ENCODE measurements around the gene LRRK1.

DNA sequence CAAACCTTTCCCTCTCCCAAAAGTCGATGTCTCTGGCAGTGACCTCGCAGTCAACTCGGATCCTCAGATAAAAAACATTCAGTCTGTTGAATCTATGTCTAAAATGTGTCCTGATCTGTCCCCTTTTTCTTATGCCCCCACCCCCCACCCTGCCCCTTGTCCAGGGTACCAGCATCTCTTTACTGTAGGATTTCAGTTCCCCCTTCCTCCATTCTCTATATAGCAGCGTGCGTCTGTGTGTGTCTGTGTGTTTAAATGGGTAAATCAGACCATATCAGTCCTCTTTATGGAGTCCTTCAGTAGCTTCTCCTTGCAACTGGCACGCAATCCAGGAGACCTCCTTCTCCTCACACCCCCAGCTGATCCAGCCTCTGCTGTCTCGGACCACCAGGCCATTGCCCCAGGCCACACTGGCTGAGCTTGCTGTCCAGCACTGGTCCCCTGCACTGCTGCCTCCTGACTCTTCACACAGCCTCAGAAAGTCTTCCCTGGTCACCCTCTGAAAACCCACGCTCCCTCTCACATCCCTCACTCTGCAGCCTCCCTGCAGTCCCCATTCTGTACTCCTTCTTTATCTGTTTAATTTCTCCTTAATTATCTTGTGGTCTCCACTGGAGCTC lies 1.5 kb downstream of the LRRK1 start:
- no peak for TF ChIP-seq POLR2AphosphoS5 (IDR thresholded peaks at IDR 0.05; ENCODE audit: low read depth, low read length)
- TF ChIP-seq TAF1 (IDR thresholded peaks at IDR 0.05; ENCODE audit: borderline replicate concordance, insufficient read depth, low read length), result no peak
